OCI-LY7 (cell line): Measurements from ENCODE around the gene FHL1. TPM values are rescaled to one million over a fixed set of nuclear protein-coding genes. Genes with fewer than 3 reads are reported as not detected.

Experiments used
- BruUV-seq: library from RNA; stranded (reverse); fragments of 400-500 nt; replicated peaks from 2 replicates; lab custom pipeline; 2021; lab: Mats Ljungman, UMichigan
- CTCF ChIA-PET: fragments of 300-600 bp; sonication (Branson Sonifier 250); formaldehyde crosslinking; loops from one replicate; lab custom pipeline; 2022; ENCODE audit warnings: antibody characterized with exemption; ENCODE audit not compliant: unreplicated experiment; lab: Charles Lee
- POLR2A ChIA-PET: fragments of 300-600 bp; sonication (Branson Sonifier 250); formaldehyde crosslinking; loops from one replicate; lab custom pipeline; 2022; ENCODE audit warnings: antibody characterized with exemption; lab: Charles Lee
- DNase-seq: peaks from one replicate; pipeline ENCODE4 v3.0.0-alpha.2; 2015; ENCODE audit warnings: low spot score
- H2AFZ ChIP-seq: fragments of 200-600 bp; sonication (generic), shearing (Covaris generic); 2 replicates; pipeline ENCODE4 v1.6.1; 2014; ENCODE audit warnings: mild to moderate bottlenecking, antibody characterized with exemption, low read length, moderate library complexity
- H3K27ac ChIP-seq: fragments of 200-600 bp; sonication (generic); 2 replicates; pipeline ENCODE4 v1.5.1; 2014; ENCODE audit warnings: mixed run types, low read depth, mild to moderate bottlenecking, moderate library complexity, low read length, inconsistent platforms; ENCODE audit not compliant: poor library complexity, severe bottlenecking
- H3K36me3 ChIP-seq: fragments of 200-600 bp; sonication (generic); 2 replicates; pipeline ENCODE4 v1.6.1; 2014; ENCODE audit warnings: mild to moderate bottlenecking, antibody characterized with exemption, low read length, moderate library complexity, mixed read lengths; ENCODE audit not compliant: insufficient read depth
- H3K4me1 ChIP-seq: fragments of 200-600 bp; sonication (generic); 2 replicates; pipeline ENCODE4 v1.5.1; 2014; ENCODE audit warnings: mild to moderate bottlenecking, low read length; ENCODE audit not compliant: insufficient read depth, poor library complexity, severe bottlenecking
- H3K4me2 ChIP-seq: fragments of 200-600 bp; sonication (generic); 2 replicates; pipeline ENCODE4 v1.6.1; 2014; ENCODE audit warnings: mild to moderate bottlenecking, low read length
- H3K4me3 ChIP-seq: fragments of 200-600 bp; sonication (generic); 2 replicates; pipeline ENCODE4 v1.5.1; 2014; ENCODE audit warnings: mild to moderate bottlenecking, low read depth, low read length; ENCODE audit not compliant: poor library complexity, severe bottlenecking
- H3K79me2 ChIP-seq: fragments of 200-600 bp; sonication (generic); 2 replicates; pipeline ENCODE4 v1.6.1; 2016; ENCODE audit warnings: low read depth, mild to moderate bottlenecking, low read length, moderate library complexity, mixed read lengths; ENCODE audit not compliant: insufficient read depth
- H3K9me2 ChIP-seq: fragments of 200-600 bp; sonication (generic); 2 replicates; pipeline ENCODE4 v1.6.1; 2016; ENCODE audit warnings: mild to moderate bottlenecking, low read length, mixed read lengths; ENCODE audit not compliant: insufficient read depth
- H3K9me3 ChIP-seq: fragments of 200-600 bp; sonication (generic); 2 replicates; pipeline ENCODE4 v1.6.1; 2014; ENCODE audit warnings: mild to moderate bottlenecking, mixed run types, low read length, mixed read lengths
- H4K20me1 ChIP-seq: fragments of 200-600 bp; sonication (generic); 2 replicates; pipeline ENCODE4 v1.6.1; 2014; ENCODE audit warnings: mild to moderate bottlenecking, antibody characterized with exemption, low read length, moderate library complexity, mixed read lengths; ENCODE audit not compliant: insufficient read depth
- EZH2phosphoT487 ChIP-seq: fragments of 200-600 bp; sonication (generic); IDR thresholded peaks from 2 replicates; pipeline ENCODE4 v1.6.1; 2018; ENCODE audit warnings: low read depth, borderline replicate concordance, mild to moderate bottlenecking, mixed run types, antibody characterized with exemption, low read length, moderate library complexity, mixed read lengths
- intact Hi-C: fragments of 100-400 bp; cut with micrococcal nuclease; formaldehyde crosslinking; loops from one replicate; pipeline ENCODE4 v1.10.0; 2022; ENCODE audit not compliant: unreplicated experiment
- total RNA-seq, 2 experiments: library from RNA; depleted of rRNA in 1 of 2; stranded (reverse); fragments of >200 nt in 1 of 2; shearing (Covaris generic) in 1 of 2; gene quantifications; 2 replicates each; pipeline ENCODE4 v1.2.3, GENCODE V29; 2014 to 2022
- TF ChIP-seq, protein P1 (sequence below): fragments of 200-600 bp; sonication (generic); conservative IDR thresholded peaks from 2 replicates; pipeline ENCODE4 v1.5.1; 2014; ENCODE audit warnings: mild to moderate bottlenecking, antibody characterized with exemption, low read length, moderate library complexity, mixed read lengths

Gene FHL1
- total RNA-seq, 2 experiments from 2014 or later: 1.4 TPM; not detected in 1

- no peaks in the 10 kb centered on the region for H3K79me2 ChIP-seq
- no peaks in the 10 kb centered on the region for H3K9me2 ChIP-seq
- BruUV-seq: no TSS peak
- CTCF ChIA-PET: no interaction called here
- no peak for DNase-seq
- H3K4me3 ChIP-seq: no peak overlapping the region
- POLR2A ChIA-PET: no interaction called here
- no peak overlapping the region for H2AFZ ChIP-seq
- no peaks in the 10 kb centered on the region for H4K20me1 ChIP-seq
- intact Hi-C loops: no loop called here
- H3K4me2 ChIP-seq: no peak overlapping the region
- H3K9me3 ChIP-seq: no peaks in the 10 kb centered on the region
- no peak overlapping the region for H3K27ac ChIP-seq
- no peaks in the 10 kb centered on the region for H3K36me3 ChIP-seq
- TF ChIP-seq, protein P1, sequence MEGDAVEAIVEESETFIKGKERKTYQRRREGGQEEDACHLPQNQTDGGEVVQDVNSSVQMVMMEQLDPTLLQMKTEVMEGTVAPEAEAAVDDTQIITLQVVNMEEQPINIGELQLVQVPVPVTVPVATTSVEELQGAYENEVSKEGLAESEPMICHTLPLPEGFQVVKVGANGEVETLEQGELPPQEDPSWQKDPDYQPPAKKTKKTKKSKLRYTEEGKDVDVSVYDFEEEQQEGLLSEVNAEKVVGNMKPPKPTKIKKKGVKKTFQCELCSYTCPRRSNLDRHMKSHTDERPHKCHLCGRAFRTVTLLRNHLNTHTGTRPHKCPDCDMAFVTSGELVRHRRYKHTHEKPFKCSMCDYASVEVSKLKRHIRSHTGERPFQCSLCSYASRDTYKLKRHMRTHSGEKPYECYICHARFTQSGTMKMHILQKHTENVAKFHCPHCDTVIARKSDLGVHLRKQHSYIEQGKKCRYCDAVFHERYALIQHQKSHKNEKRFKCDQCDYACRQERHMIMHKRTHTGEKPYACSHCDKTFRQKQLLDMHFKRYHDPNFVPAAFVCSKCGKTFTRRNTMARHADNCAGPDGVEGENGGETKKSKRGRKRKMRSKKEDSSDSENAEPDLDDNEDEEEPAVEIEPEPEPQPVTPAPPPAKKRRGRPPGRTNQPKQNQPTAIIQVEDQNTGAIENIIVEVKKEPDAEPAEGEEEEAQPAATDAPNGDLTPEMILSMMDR: no peak
- no peaks in the 10 kb centered on the region for H3K4me1 ChIP-seq
Observed at GRCh38 chrX:136147976-136148375, 643 bp downstream of the FHL1 start.

- H2AFZ ChIP-seq: no peak overlapping the region
- no peaks in the 10 kb centered on the region for H3K4me1 ChIP-seq
- H3K36me3 ChIP-seq: no peaks in the 10 kb centered on the region
- intact Hi-C loops: no loop called here
- no peaks in the 10 kb centered on the region for H3K9me2 ChIP-seq
- POLR2A ChIA-PET: no interaction called here
- no peak overlapping the region for H3K27ac ChIP-seq
- no TSS peak for BruUV-seq
- H3K79me2 ChIP-seq: no peaks in the 10 kb centered on the region
- H3K9me3 ChIP-seq: no peaks in the 10 kb centered on the region
- H3K4me2 ChIP-seq: no peak overlapping the region
- CTCF ChIA-PET: no interaction called here
- no peak for TF ChIP-seq EZH2phosphoT487
- H3K4me3 ChIP-seq: no peak overlapping the region
- no peak for DNase-seq
- no peaks in the 10 kb centered on the region for H4K20me1 ChIP-seq
Observed at GRCh38 chrX:136148391-136148790, 1.1 kb downstream of the FHL1 start.

GRCh38 chrX:136154998-136155397 is 7.7 kb downstream of the FHL1 start:
- Histone ChIP-seq H3K27ac (no peak overlapping the region), H3K4me2 (no peak overlapping the region), H4K20me1 (no peaks in the 10 kb centered on the region), H2AFZ (no peak overlapping the region), H3K79me2 (no peaks in the 10 kb centered on the region), H3K9me3 (no peaks in the 10 kb centered on the region), H3K9me2 (no peaks in the 10 kb centered on the region), H3K4me1 (peaks cover 15% of the 10 kb centered on the region), H3K36me3 (no peaks in the 10 kb centered on the region), H3K4me3 (no peak overlapping the region)
- no peak for TF ChIP-seq EZH2phosphoT487
- TF ChIP-seq, protein P1: no peak
- BruUV-seq: no TSS peak
- ChIA-PET POLR2A (interaction anchor here (0.6 kb wide), 1 partner anchor 394 kb away, joined by 4 read pairs; no protein-coding TSS in a partner anchor), CTCF (no interaction called here)
- DNase-seq: no peak
- intact Hi-C loops: loop anchor here (5.0 kb wide), 1 partner anchor 342 kb away; the partner anchor contains the start of gene HTATSF1
